ENCODE data around the gene RGN.
"Not testable (repeated sequence)": the region's sequence is repeated elsewhere in the genome, so short reads cannot be mapped to it uniquely, and the experiment has no call there.

Gene RGN

GRCh38 chrX:47078129-47079043 lies at the start of gene RGN:
TSS of gene RGN (plus strand) at chrX:47078443. CDS start at chrX:47081145, 2,702 bp downstream.
- no peak for DNase-seq

- peak; percentile 76 to 82 (median 79) for DNase-seq
Measured at GRCh38 chrX:47030339-47030738, 47.9 kb upstream of the RGN start.

- no peak for DNase-seq
Measured at GRCh38 chrX:47047989-47048388, 30.3 kb upstream of the RGN start.

DNA sequence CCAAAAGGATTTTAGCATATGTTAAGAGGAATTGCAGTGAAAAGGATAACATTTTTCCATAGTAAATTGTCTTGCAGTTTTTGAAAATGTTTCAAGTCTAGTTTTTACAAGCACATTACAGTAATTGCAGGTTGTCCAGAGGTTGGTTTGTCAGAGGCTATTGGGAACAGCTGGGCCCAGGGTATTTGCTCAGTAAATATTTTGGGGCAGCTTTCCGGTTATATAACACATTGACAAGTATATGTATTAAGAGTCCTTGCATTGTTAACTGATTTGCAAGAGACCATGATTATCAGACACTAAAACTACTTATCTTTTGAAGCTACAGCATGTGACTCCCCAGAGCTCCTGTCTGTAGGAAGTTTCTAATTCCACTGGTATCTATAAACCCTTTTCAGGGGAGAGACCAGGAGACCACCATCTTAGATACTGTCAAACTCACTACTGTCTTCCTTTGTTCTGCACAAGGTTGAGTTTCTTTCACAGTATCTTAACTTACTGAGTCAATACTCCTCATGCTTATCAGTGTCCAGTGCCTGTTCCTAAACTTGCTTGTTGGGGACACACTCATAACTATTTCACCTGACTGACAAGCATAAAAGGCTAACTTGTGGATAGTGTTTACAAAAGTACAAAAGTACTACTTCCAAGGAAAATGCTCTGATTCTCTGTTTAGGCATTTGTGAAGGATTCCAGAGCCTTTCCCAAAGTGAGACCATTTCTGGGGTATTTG lies 18.9 kb upstream of the RGN start:
- no peak for DNase-seq

GRCh38 chrX:47060708-47061107 lies 17.5 kb upstream of the RGN start:
- DNase-seq, result no peak

GRCh38 chrX:47061238-47061919 lies 16.9 kb upstream of the RGN start:
- no peak for DNase-seq

GRCh38 chrX:47063179-47063578 lies 15.1 kb upstream of the RGN start:
- DNase-seq, result no peak

DNA sequence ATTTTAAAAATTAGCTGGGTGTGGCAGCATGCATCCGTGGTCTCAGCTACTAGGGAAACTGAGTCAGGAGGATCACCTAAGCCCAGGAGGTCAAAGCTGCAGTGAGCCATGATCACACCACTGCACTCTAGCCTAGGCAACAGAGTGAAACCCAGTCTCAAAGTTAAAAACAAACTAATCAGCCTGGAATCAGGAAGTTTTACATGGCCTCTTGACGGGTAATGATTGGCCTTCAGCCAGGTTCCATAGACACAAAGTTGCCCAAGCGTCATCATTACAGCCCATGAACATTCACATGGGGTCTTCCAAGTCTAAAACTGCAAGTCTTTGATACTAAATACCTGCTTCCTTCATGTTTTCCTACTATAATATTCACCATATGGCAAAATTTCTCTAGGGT lies 10.0 kb upstream of the RGN start:
- no peak for DNase-seq

- no peak for DNase-seq
Measured at GRCh38 chrX:47068720-47069119, 9.5 kb upstream of the RGN start.

GRCh38 chrX:47080215-47080914 lies 2.1 kb downstream of the RGN start:
- DNase-seq, result no peak

GRCh38 chrX:47080915-47081236 lies 2.6 kb downstream of the RGN start:
- DNase-seq, result no peak

GRCh38 chrX:47091149-47091775 lies 13.0 kb downstream of the RGN start:
- DNase-seq, result no peak

DNA sequence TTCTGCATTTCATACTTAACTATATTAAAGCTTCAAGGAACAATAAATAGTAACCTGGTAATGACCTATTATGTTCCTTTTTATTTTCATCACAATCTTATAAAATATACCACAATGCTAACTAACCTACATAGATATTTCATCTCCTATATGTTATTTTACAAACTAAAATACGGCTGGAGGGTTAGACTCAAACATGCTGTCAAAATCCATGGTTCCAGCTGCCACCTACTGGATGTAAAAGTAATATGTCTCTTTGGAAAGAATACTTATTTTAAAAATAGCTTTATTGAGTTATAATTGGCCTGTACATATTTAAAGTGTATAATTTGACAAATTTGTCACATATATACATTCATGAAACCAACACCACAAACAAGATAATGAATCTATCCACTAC lies 15.0 kb downstream of the RGN start:
- peak; percentile 22 to 37 (median 34) for DNase-seq

DNA sequence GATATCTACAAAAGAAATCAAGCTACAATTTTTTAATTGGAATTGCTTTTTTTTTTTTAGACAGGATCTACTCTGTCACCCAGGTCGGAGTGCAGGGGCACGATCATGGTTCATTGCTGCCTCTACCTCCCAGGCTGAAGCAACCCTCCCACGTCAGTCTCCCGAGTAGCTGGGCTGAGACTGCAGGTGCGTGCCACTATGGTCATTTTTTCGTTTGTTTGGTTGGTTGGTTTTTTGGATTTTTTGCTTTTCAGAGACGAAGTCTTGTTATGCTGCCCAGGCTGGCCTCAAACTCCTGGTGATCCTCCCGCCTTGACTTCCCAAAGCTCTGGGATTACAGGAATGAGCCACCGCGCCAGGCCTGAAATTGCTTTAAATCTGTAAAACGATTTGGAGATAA lies 15.6 kb downstream of the RGN start:
- no peak for DNase-seq

- DNase-seq, result no peak
Measured at GRCh38 chrX:47097018-47097417, 18.8 kb downstream of the RGN start.

- DNase-seq, result no peak
Measured at GRCh38 chrX:47098338-47099094, 20.3 kb downstream of the RGN start.

DNA sequence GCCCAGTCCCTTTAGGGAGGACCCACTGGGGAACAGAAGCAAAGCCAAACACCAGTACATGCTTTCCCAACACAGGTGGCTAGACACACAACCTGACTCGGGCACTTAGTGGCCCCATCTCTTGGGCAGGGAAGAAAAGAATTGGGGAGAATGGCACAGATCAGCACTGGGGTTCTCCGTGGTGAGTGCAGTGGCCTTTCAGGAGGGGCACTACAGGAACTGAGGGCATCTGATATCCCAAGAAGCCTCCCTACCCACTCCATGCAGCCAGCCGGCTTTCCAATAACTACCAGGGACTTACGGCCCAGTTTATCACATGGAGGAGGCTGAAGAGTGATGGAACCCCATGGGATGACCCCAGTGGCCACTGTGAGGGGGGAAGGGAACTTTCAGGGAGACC lies 23.0 kb downstream of the RGN start:
- DNase-seq, result no peak

DNA sequence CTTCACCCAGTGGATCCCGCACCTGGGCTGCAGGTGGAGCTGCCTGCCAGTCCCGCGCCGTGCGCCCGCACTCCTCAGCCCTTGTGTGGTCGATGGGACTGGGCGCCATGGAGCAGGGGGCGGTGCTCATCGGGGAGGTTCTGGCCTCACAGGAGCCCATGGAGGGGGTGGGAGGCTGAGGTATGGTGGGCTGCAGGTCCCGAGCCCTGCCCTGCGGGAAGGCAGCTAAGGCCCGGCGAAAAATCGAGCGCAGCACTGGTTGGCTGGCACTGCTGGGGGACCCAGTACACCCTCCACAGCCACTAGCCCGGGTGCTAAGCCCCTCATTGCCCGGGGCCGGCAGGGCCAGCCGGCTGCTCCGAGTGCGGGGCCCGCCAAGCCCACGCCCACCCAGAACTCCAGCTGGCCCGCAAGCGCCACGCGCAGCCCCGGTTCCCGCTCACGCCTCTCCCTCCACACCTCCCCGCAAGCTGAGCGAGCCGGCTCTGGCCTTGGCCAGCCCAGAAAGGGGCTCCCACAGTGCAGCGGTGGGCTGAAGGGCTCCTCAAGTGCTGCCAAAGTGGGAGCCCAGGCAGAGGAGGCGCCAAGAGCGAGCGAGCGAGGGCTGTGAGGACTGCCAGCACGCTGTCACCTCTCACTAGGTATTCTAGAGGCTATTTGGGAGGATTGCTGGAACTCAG lies 32.8 kb downstream of the RGN start:
- not testable (repeated sequence) for DNase-seq

- no peak for DNase-seq
Measured at GRCh38 chrX:47112316-47112954, 34.2 kb downstream of the RGN start.

DNA sequence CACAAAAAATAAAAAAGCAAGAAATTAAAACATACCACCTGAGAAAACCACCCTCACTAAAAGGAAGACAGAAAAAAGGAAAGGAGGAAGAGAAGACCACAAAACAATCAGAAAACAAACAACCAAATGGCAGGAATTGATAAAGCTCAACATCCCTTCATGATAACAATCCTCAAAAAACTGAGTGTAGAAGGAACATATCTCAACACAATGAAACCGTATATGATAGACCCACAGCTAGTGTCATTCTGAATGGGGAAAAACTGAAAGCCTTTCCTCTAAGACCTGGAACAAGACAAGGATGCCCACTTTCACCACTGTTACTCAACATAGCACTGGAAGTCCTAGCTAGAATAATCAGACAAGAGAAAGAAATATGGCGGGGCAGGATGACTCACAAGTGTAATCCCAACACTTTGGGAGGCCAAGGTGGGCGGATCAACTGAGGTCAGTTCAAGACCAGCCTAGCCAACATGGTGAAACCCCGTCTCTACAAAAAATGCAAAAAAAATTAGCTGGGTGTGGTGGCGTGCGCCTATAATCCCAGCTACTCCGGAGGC lies 38.4 kb downstream of the RGN start:
- DNase-seq, result not testable (repeated sequence)

Measured in suppressor macrophage treated with lipopolysaccharide for 1 hour (primary cell).